Prostate gland (tissue), 2 donors: Measurements from ENCODE around the gene ZNF334.

Experiments used
- CTCF ChIP-seq, 4 experiments: fragments of 200-600 bp in 2 of 4; fragments of 450-650 bp in 2 of 4; sonication (generic) in 2 of 4; IDR thresholded peaks; 1 replicate in 3 of 4; 2 replicates in 1 of 4; pipeline ENCODE4 v1.5.1; 2016 to 2019; ENCODE audit warnings: antibody characterized with exemption in 4 of 4, mild to moderate bottlenecking in 2 of 4, moderate library complexity in 2 of 4
- POLR2A ChIP-seq: fragments of 450-650 bp; IDR thresholded peaks from one replicate; pipeline ENCODE4 v1.6.1; 2016; ENCODE audit warnings: antibody characterized with exemption, mild to moderate bottlenecking
- POLR2AphosphoS5 ChIP-seq: sonication (generic); formaldehyde crosslinking; IDR thresholded peaks from one replicate; pipeline ENCODE4 v1.6.1; 2017; ENCODE audit warnings: antibody characterized with exemption

- TF ChIP-seq CTCF (IDR thresholded peaks at IDR 0.05) (no peak), POLR2AphosphoS5 (no peak), POLR2A (no peak)
Measured at GRCh38 chr20:46501337-46501942, 11.9 kb downstream of the ZNF334 start.
